Endothelial cell (in vitro differentiated cells): Measurements from ENCODE around the gene DCLK1. TPM values are rescaled to one million over a fixed set of nuclear protein-coding genes. Genes with fewer than 3 reads are reported as not detected.

ENCODE experiments used
- DNase-seq: peaks from one replicate; pipeline ENCODE4 v3.0.0; 2021; ENCODE audit warnings: low spot score
- H3K27ac Mint-ChIP-seq: one replicate; pipeline ENCODE4 v1.8.0; 2021; ENCODE audit warnings: mixed read lengths, inconsistent platforms; ENCODE audit not compliant: unreplicated experiment
- H3K27me3 Mint-ChIP-seq: one replicate; pipeline ENCODE4 v1.8.0; 2021; ENCODE audit warnings: mild to moderate bottlenecking, moderate library complexity, mixed read lengths, inconsistent platforms; ENCODE audit not compliant: unreplicated experiment
- H3K36me3 Mint-ChIP-seq: one replicate; pipeline ENCODE4 v1.8.0; 2021; ENCODE audit warnings: mild to moderate bottlenecking, low read depth, mixed read lengths, inconsistent platforms; ENCODE audit not compliant: unreplicated experiment
- H3K4me1 Mint-ChIP-seq: one replicate; pipeline ENCODE4 v1.8.0; 2021; ENCODE audit warnings: mild to moderate bottlenecking, mixed read lengths, inconsistent platforms; ENCODE audit not compliant: unreplicated experiment
- H3K4me3 Mint-ChIP-seq: one replicate; pipeline ENCODE4 v1.8.0; 2021; ENCODE audit warnings: mild to moderate bottlenecking, mixed read lengths, inconsistent platforms; ENCODE audit not compliant: unreplicated experiment
- H3K9me3 Mint-ChIP-seq: one replicate; pipeline ENCODE4 v1.8.0; 2021; ENCODE audit warnings: mixed read lengths, inconsistent platforms; ENCODE audit not compliant: unreplicated experiment
- CTCF ChIP-seq: fragments of 200-600 bp; sonication (generic); IDR thresholded peaks from one replicate; pipeline ENCODE4 v1.5.0; 2021; ENCODE audit warnings: antibody characterized with exemption; ENCODE audit not compliant: unreplicated experiment
- total RNA-seq: library from RNA; stranded (reverse); fragmentation: NEBNext Ultra II Directional; extraction: Animal tissue kit (Norgen Biotek cat#: 25700); gene quantifications from one replicate; pipeline ENCODE4 v1.2.1, GENCODE V29; 2021; ENCODE audit not compliant: unreplicated experiment

Gene DCLK1
- total RNA-seq, 1 donor from 2014 or later, result 1.6 TPM

GRCh38 chr13:35996360-35996759, 134.8 kb downstream of the DCLK1 start:
- Mint-ChIP-seq H3K4me1 (no peaks in the 10 kb centered on the region), H3K36me3 (no peaks in the 10 kb centered on the region), H3K4me3 (no peak overlapping the region), H3K27ac (no peak overlapping the region), H3K9me3 (no peaks in the 10 kb centered on the region), H3K27me3 (no peaks in the 10 kb centered on the region)
- TF ChIP-seq CTCF, result no peak
- DNase-seq, result no peak

GRCh38 chr13:35995136-35995535, 136.0 kb downstream of the DCLK1 start:
- TF ChIP-seq CTCF, result no peak
- Mint-ChIP-seq H3K36me3 (no peaks in the 10 kb centered on the region), H3K27ac (no peak overlapping the region), H3K4me1 (no peaks in the 10 kb centered on the region), H3K9me3 (no peaks in the 10 kb centered on the region), H3K27me3 (no peaks in the 10 kb centered on the region), H3K4me3 (no peak overlapping the region)
- no peak for DNase-seq

GRCh38 chr13:35994131-35994966, 136.8 kb downstream of the DCLK1 start:
- Mint-ChIP-seq H3K27ac (no peak overlapping the region), H3K4me1 (no peaks in the 10 kb centered on the region), H3K36me3 (no peaks in the 10 kb centered on the region), H3K4me3 (no peak overlapping the region), H3K27me3 (no peaks in the 10 kb centered on the region), H3K9me3 (no peaks in the 10 kb centered on the region)
- no peak for DNase-seq
- TF ChIP-seq CTCF, result no peak

GRCh38 chr13:35993686-35994085, 137.5 kb downstream of the DCLK1 start:
- TF ChIP-seq CTCF, result no peak
- no peaks in the 10 kb centered on the region for H3K36me3 Mint-ChIP-seq
- H3K4me3 Mint-ChIP-seq, result no peak overlapping the region
- H3K4me1 Mint-ChIP-seq, result no peaks in the 10 kb centered on the region
- no peak for DNase-seq
- H3K27me3 Mint-ChIP-seq, result no peaks in the 10 kb centered on the region
- H3K9me3 Mint-ChIP-seq, result no peaks in the 10 kb centered on the region
- H3K27ac Mint-ChIP-seq, result no peak overlapping the region

- no peaks in the 10 kb centered on the region for H3K36me3 Mint-ChIP-seq
- H3K27ac Mint-ChIP-seq, result no peak overlapping the region
- DNase-seq, result no peak
- no peak overlapping the region for H3K4me3 Mint-ChIP-seq
- no peaks in the 10 kb centered on the region for H3K4me1 Mint-ChIP-seq
- no peaks in the 10 kb centered on the region for H3K9me3 Mint-ChIP-seq
- no peaks in the 10 kb centered on the region for H3K27me3 Mint-ChIP-seq
- TF ChIP-seq CTCF, result no peak
Measured at GRCh38 chr13:35992964-35993363, 138.2 kb downstream of the DCLK1 start.
